K562 (cell line): ENCODE data around the gene TIGD7.

Experiments
- CTCF ChIP-seq, 3 experiments: IDR thresholded peaks in 2 of 3; conservative IDR thresholded peaks in 1 of 3; 2 replicates each; pipeline ENCODE4 v1.5.1; 2011 to 2012; ENCODE audit warnings: low read length in 3 of 3, mild to moderate bottlenecking in 3 of 3, control low read depth in 2 of 3, improper control_type of control experiment in 1 of 3, inconsistent platforms in 1 of 3, low read depth in 1 of 3, mixed read lengths in 1 of 3, moderate library complexity in 1 of 3; ENCODE audit not compliant: insufficient read depth in 2 of 3
- E4F1 ChIP-seq: fragments of 250-450 bp; sonication (Bioruptor Pico); IDR thresholded peaks from 2 replicates; pipeline ENCODE4 v1.5.0; 2021; ENCODE audit warnings: mild to moderate bottlenecking, borderline replicate concordance
- TF ChIP-seq, protein P1 (sequence below): fragments of 250-450 bp; sonication (Bioruptor Pico); IDR thresholded peaks from 2 replicates; pipeline ENCODE4 v1.4.0; 2020; ENCODE audit warnings: mild to moderate bottlenecking, moderate library complexity

GRCh38 chr16:3327514-3327913 is 22.3 kb upstream of the TIGD7 start:
- TF ChIP-seq E4F1 (CRISPR knock-in tag) (no peak), CTCF (IDR thresholded peaks at IDR 0.05 in 2 of 3, conservative IDR thresholded peaks at IDR 0.05 in 1 of 3; ENCODE audit: insufficient read depth in 2 of 3, low read depth in 1 of 3, low read length in 3 of 3) (no peak)
- TF ChIP-seq, protein P1, sequence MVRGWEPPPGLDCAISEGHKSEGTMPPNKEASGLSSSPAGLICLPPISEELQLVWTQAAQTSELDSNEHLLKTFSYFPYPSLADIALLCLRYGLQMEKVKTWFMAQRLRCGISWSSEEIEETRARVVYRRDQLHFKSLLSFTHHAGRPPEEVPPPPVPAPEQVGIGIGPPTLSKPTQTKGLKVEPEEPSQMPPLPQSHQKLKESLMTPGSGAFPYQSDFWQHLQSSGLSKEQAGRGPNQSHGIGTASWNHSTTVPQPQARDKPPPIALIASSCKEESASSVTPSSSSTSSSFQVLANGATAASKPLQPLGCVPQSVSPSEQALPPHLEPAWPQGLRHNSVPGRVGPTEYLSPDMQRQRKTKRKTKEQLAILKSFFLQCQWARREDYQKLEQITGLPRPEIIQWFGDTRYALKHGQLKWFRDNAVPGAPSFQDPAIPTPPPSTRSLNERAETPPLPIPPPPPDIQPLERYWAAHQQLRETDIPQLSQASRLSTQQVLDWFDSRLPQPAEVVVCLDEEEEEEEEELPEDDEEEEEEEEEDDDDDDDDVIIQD (CRISPR knock-in tag): no peak
